KMS-11 (cell line): ENCODE results near the gene MAML3.

Experiments used
- H2AFZ ChIP-seq: fragments of 200-600 bp; sonication (generic); 2 replicates; pipeline ENCODE4 v1.6.1; 2016; ENCODE audit warnings: antibody characterized with exemption, mixed run types, low read depth
- H3K27ac ChIP-seq: fragments of 200-600 bp; sonication (generic); 2 replicates; pipeline ENCODE4 v1.6.1; 2016; ENCODE audit warnings: mild to moderate bottlenecking, mixed run types
- H3K27me3 ChIP-seq: fragments of 200-600 bp; sonication (generic); 2 replicates; pipeline ENCODE4 v1.6.1; 2017; ENCODE audit warnings: mild to moderate bottlenecking, low read depth, mixed run types, moderate library complexity; ENCODE audit not compliant: insufficient read depth
- H3K36me3 ChIP-seq: fragments of 200-600 bp; sonication (generic); 2 replicates; pipeline ENCODE4 v1.6.1; 2017; ENCODE audit warnings: mild to moderate bottlenecking, mixed run types; ENCODE audit not compliant: insufficient read depth
- H3K4me1 ChIP-seq: fragments of 200-600 bp; sonication (generic); 2 replicates; pipeline ENCODE4 v1.6.1; 2016; ENCODE audit warnings: mild to moderate bottlenecking, low read depth, mixed run types; ENCODE audit not compliant: poor library complexity, severe bottlenecking
- H3K4me2 ChIP-seq: fragments of 200-600 bp; sonication (generic); 2 replicates; pipeline ENCODE4 v1.7.0; 2016; ENCODE audit warnings: mild to moderate bottlenecking, mixed run types
- H3K4me3 ChIP-seq: fragments of 200-600 bp; sonication (generic); IDR thresholded peaks from 2 replicates; pipeline ENCODE4 v1.6.1; 2017; ENCODE audit warnings: low read depth, low read length, mixed read lengths; ENCODE audit not compliant: insufficient read depth
- H3K79me2 ChIP-seq: fragments of 200-600 bp; sonication (generic); 2 replicates; pipeline ENCODE4 v1.6.1; 2016; ENCODE audit warnings: low read depth, mixed run types; ENCODE audit not compliant: insufficient read depth
- H3K9ac ChIP-seq: fragments of 200-600 bp; sonication (generic); 2 replicates; pipeline ENCODE4 v1.6.1; 2016; ENCODE audit warnings: mild to moderate bottlenecking, mixed run types
- H4K20me1 ChIP-seq: fragments of 200-600 bp; sonication (generic); 2 replicates; pipeline ENCODE4 v1.6.1; 2016; ENCODE audit warnings: mild to moderate bottlenecking, mixed run types; ENCODE audit not compliant: insufficient read depth
- TF ChIP-seq, protein P1 (sequence below): fragments of 200-600 bp; sonication (generic); conservative IDR thresholded peaks from 2 replicates; pipeline ENCODE4 v1.6.1; 2017; ENCODE audit warnings: low read depth, mild to moderate bottlenecking, antibody characterized with exemption, low read length, moderate library complexity, mixed read lengths

Gene MAML3

GRCh38 chr4:139719381-139720101 is 434.4 kb downstream of the MAML3 start:
- Histone ChIP-seq H3K79me2 (no peaks in the 10 kb centered on the region), H3K27me3 (no peaks in the 10 kb centered on the region), H3K4me2 (no peak overlapping the region), H3K4me1 (no peaks in the 10 kb centered on the region), H3K36me3 (no peaks in the 10 kb centered on the region; the same call in 1 of the 2 replicates), H3K4me3 (no peak overlapping the region), H3K27ac (no peak overlapping the region), H2AFZ (no peak overlapping the region), H3K9ac (no peak overlapping the region), H4K20me1 (no peaks in the 10 kb centered on the region)
- TF ChIP-seq, protein P1, sequence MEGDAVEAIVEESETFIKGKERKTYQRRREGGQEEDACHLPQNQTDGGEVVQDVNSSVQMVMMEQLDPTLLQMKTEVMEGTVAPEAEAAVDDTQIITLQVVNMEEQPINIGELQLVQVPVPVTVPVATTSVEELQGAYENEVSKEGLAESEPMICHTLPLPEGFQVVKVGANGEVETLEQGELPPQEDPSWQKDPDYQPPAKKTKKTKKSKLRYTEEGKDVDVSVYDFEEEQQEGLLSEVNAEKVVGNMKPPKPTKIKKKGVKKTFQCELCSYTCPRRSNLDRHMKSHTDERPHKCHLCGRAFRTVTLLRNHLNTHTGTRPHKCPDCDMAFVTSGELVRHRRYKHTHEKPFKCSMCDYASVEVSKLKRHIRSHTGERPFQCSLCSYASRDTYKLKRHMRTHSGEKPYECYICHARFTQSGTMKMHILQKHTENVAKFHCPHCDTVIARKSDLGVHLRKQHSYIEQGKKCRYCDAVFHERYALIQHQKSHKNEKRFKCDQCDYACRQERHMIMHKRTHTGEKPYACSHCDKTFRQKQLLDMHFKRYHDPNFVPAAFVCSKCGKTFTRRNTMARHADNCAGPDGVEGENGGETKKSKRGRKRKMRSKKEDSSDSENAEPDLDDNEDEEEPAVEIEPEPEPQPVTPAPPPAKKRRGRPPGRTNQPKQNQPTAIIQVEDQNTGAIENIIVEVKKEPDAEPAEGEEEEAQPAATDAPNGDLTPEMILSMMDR = no peak

GRCh38 chr4:139718833-139719232 is 435.2 kb downstream of the MAML3 start:
- no peaks in the 10 kb centered on the region for H4K20me1 ChIP-seq
- H3K79me2 ChIP-seq = no peaks in the 10 kb centered on the region
- H3K36me3 ChIP-seq = no peaks in the 10 kb centered on the region; the same call in 1 of the 2 replicates
- H3K27me3 ChIP-seq = no peaks in the 10 kb centered on the region
- H3K4me3 ChIP-seq = no peak overlapping the region
- no peak overlapping the region for H2AFZ ChIP-seq
- no peak overlapping the region for H3K9ac ChIP-seq
- no peak overlapping the region for H3K27ac ChIP-seq
- TF ChIP-seq, protein P1 = no peak
- H3K4me2 ChIP-seq = no peak overlapping the region
- no peaks in the 10 kb centered on the region for H3K4me1 ChIP-seq

GRCh38 chr4:139718358-139718757 is 435.6 kb downstream of the MAML3 start:
- no peak overlapping the region for H3K4me2 ChIP-seq
- no peak overlapping the region for H2AFZ ChIP-seq
- no peaks in the 10 kb centered on the region; the same call in 1 of the 2 replicates for H3K36me3 ChIP-seq
- no peak overlapping the region for H3K4me3 ChIP-seq
- no peak overlapping the region for H3K9ac ChIP-seq
- no peaks in the 10 kb centered on the region for H3K4me1 ChIP-seq
- no peaks in the 10 kb centered on the region for H4K20me1 ChIP-seq
- H3K79me2 ChIP-seq = no peaks in the 10 kb centered on the region
- H3K27me3 ChIP-seq = no peaks in the 10 kb centered on the region
- TF ChIP-seq, protein P1 = no peak
- H3K27ac ChIP-seq = no peak overlapping the region

GRCh38 chr4:139715746-139716391 is 438.1 kb downstream of the MAML3 start:
- TF ChIP-seq, protein P1 = no peak
- Histone ChIP-seq H3K9ac (no peak overlapping the region), H2AFZ (no peak overlapping the region), H3K4me3 (no peak overlapping the region), H3K4me2 (no peak overlapping the region), H3K4me1 (no peaks in the 10 kb centered on the region), H3K27ac (no peak overlapping the region), H3K27me3 (no peaks in the 10 kb centered on the region), H3K79me2 (no peaks in the 10 kb centered on the region), H4K20me1 (no peaks in the 10 kb centered on the region), H3K36me3 (no peaks in the 10 kb centered on the region; the same call in 1 of the 2 replicates)
